ENCODE data around the gene TYMP. TPM values are rescaled to one million over a fixed set of nuclear protein-coding genes. Genes with fewer than 3 reads are reported as not detected.

The TYMP gene
- total and polyA plus RNA-seq, 10 of the 15 experiments (the other 5 are each of a cell fraction or from before 2014, with no cell fraction given), result 0.42 to 57.8 (median 24.6) TPM

- TF ChIP-seq PRDM15 (CRISPR knock-in tag; IDR thresholded peaks at IDR 0.05), result no peak
- TF ChIP-seq HDAC6 (IDR thresholded peaks at IDR 0.05; ENCODE audit: unreplicated experiment), result no peak
- TF ChIP-seq MXI1 (IDR thresholded peaks at IDR 0.05; ENCODE audit: low read depth, low read length), result no peak
- TF ChIP-seq ZBTB33 (IDR thresholded peaks at IDR 0.05), result no peak
- no peak for TF ChIP-seq HCFC1 (IDR thresholded peaks at IDR 0.05; ENCODE audit: low read length)
- TF ChIP-seq BACH1 (IDR thresholded peaks at IDR 0.05; ENCODE audit: borderline replicate concordance), result no peak
Measured at GRCh38 chr22:50516068-50516467, 13.7 kb downstream of the TYMP start (continued).

GRCh38 chr22:50513175-50513574 lies 16.6 kb downstream of the TYMP start:
- Histone ChIP-seq H3K4me1 (ENCODE audit: control insufficient read depth, insufficient read depth, low read length) (peaks cover 5% of the 10 kb centered on the region), H3K79me2 (ENCODE audit: control insufficient read depth, insufficient read depth, low read length) (peaks cover 44% of the 10 kb centered on the region), H3K27me3 (replicated peaks in 1 of 2; ENCODE audit: control insufficient read depth in 2 of 2, insufficient read depth in 2 of 2, low read length in 1 of 2) (no peaks in the 10 kb centered on the region), H3K9ac (ENCODE audit: control insufficient read depth, insufficient read depth, low read length) (no peak overlapping the region), H4K20me1 (ENCODE audit: control insufficient read depth, insufficient read depth) (no peaks in the 10 kb centered on the region), H3K27ac (ENCODE audit: control insufficient read depth, insufficient read depth) (no peak overlapping the region), H3K9me3 (replicated peaks; ENCODE audit: control insufficient read depth, insufficient read depth, low read length) (no peaks in the 10 kb centered on the region), H3K4me2 (ENCODE audit: control insufficient read depth, insufficient read depth) (no peak overlapping the region), H2AFZ (ENCODE audit: control insufficient read depth, low read depth, low read length) (no peak overlapping the region), H3K36me3 (ENCODE audit: control insufficient read depth in 2 of 2, insufficient read depth in 2 of 2, low read length in 1 of 2) (peaks cover 5 to 15% of the 10 kb centered on the region in 2 experiments; a peak in 3 of 4 replicates), H3K4me3 (no peak overlapping the region)
- intact Hi-C loops (cut with micrococcal nuclease; ENCODE audit: unreplicated experiment) (no loop called here), in situ Hi-C loops (cut with MboI) (no loop called here)
- ChIA-PET RAD21 (ENCODE audit: unreplicated experiment) (interaction anchor here (1.0 kb wide), 1 partner anchor 12 kb away, joined by 4 read pairs; the partner anchor contains the start of gene SCO2), SMC1A (ENCODE audit: uncharacterized antibody, unreplicated experiment) (no interaction called here), POLR2A (interaction anchor here (7.2 kb wide), 1 partner anchor 11 kb away, joined by 84 read pairs; the partner anchor contains the start of gene SCO2), CTCF (interaction anchor here (0.6 to 1.0 kb wide), 3 partner anchors 12 to 179 kb away, joined by 3 read pairs; partner anchors contain the start of gene SCO2)
- FAIRE-seq, result no peak
- no peak for ATAC-seq
- no TSS peak for BruUV-seq (replicated peaks)
- DNase-seq (ENCODE audit: low read depth, low spot score), result no peak
- 92% methylated on average over 15 of the region's 15 CpGs for WGBS (ENCODE audit: insufficient coverage, insufficient replicate concordance, low lambda C conversion rate, missing lambda C conversion rate)
- TF ChIP-seq CREB1 (IDR thresholded peaks at IDR 0.05; ENCODE audit: low read depth), result no peak
- no peak for TF ChIP-seq CBX5 (IDR thresholded peaks at IDR 0.05; ENCODE audit: low read depth)
- TF ChIP-seq CHD2 (IDR thresholded peaks at IDR 0.05; ENCODE audit: borderline replicate concordance, low read depth, low read length), result no peak
- TF ChIP-seq KAT2A (conservative IDR thresholded peaks at IDR 0.05; ENCODE audit: control insufficient read depth, low read depth, low read length), result no peak
- TF ChIP-seq GATAD2B (conservative IDR thresholded peaks at IDR 0.05; ENCODE audit: low read depth), result no peak
- no peak for TF ChIP-seq ZNF592 (IDR thresholded peaks at IDR 0.05)
- no peak for TF ChIP-seq PAX8 (IDR thresholded peaks at IDR 0.05)
- TF ChIP-seq SMARCA5 (IDR thresholded peaks at IDR 0.05), result no peak
- TF ChIP-seq SUZ12 (IDR thresholded peaks at IDR 0.05; ENCODE audit: unreplicated experiment), result no peak
